GM19467 (cell line): ENCODE measurements around the gene GFI1.
"Not testable (repeated sequence)": the region's sequence is repeated elsewhere in the genome, so short reads cannot be mapped to it uniquely, and the experiment has no call there.

Source experiments
- ATAC-seq: cut with Tn5 transposase; IDR thresholded peaks from one replicate; pipeline ENCODE4 v1.9.1; 2021; ENCODE audit warnings: mild to moderate bottlenecking, moderate library complexity; ENCODE audit not compliant: unreplicated experiment

GFI1 gene

DNA sequence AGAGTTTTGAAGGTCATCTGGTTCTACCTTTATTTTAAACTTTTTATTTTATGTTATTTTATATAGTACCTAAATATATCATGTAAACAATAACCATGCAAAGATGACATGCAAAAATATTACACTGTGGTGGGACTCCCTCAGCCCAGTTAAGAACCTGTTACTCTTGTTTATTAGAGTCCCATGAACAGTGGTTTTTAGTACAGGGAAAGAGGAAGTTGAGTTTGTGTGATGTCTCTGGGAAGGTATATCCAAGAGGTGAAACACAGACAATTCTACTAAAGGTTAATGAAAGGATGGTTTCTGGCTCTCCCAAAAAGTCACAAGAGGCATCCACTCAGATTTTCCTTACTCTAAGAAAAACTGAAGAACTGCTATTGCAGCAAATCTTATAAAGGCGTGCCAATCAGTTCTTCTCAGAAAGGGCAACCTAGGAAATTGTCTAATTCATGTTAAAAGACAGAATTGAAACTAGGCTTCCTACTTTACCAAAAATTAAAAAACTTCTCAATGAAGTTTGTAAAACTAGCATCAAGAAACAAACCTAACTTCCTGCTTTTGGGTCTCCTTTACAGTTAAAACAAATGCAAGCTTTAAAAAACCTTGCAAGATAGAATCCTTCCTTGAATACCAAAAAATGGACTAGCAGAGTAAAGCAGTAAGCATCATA, 19.9 kb downstream of the GFI1 start:
- ATAC-seq = no peak

DNA sequence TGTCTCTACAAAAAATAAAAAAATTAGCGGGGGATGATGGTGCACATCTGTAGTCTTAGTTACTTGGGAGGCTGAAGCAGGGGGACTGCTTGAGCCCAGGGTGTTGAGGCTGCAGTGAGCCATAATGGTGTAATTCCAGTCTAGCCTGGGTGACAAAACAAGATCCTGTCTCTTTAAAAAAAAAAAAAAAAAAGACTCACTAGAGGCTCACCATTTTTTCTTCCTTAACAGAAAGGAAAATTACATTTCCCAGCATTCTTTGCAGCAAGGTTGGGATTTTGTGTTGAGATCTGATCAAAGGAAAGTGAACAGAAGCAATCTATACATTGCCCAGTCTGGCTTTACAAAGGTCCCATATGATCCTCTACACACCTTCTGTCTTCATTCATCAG, 21.5 kb downstream of the GFI1 start:
- ATAC-seq = no peak

DNA sequence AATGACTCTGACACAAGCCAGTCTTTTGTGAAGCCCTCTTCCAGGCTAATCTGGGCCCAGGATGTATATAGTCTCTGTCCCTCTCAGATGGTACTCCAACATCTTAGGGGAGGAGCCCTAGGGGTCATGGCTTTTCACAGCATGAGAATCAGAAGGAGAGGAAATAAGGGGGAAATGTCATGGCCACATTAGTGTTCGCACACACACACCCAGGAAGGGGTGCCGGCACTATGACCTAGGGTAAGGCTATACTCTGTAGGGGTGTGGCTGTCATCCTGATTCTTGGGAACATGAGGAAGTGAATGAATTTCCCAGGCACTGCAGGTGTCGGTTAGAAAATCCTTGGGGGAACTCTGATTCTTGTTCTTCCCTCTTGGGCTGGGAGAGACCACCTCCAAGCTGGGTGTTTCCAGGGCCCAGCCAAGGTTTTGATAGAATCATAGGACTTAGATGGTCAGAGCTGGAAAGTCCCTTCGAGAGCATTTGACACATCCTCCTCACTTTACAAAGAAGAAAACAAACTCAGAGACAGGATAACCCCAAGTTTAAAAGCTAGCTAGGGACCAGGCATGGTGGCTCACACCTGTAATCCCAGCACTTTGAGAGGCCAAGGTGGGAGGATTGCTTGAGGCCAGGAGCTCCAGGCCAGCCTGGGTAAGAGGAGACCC, 22.0 kb downstream of the GFI1 start:
- ATAC-seq = no peak

DNA sequence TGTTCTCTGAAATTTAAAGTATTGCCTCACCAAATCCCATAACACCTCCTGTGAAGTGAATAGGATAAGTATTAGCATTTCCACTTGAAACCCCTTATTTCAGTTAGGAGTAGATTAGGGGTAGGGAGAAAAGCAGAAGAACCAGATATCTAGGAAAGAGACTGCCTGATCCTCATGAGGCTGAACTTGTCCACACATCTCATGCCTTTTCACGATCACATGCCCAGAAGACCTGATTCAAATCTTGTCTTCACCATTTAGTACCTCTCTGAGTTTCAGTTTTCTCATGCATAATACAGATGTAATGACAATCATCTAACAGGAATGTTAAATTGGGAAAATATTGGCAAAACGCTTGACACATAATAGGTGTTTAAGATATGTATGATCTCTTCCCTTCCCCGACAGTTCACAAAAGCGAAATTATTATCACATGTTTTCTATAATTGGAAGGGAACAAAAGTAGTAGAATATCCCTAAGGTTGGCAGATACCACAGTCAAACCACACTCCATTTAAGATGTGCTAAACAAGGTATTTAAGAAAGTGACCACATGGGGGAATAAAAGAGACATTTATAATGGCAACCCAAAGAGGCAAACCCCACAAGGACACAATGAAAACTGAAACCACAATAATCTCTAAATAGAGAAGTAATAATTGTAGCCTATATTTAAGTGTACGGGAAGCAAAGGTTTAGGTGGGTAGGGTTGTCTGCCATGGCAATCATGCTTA, 25.2 kb downstream of the GFI1 start:
- no peak for ATAC-seq

DNA sequence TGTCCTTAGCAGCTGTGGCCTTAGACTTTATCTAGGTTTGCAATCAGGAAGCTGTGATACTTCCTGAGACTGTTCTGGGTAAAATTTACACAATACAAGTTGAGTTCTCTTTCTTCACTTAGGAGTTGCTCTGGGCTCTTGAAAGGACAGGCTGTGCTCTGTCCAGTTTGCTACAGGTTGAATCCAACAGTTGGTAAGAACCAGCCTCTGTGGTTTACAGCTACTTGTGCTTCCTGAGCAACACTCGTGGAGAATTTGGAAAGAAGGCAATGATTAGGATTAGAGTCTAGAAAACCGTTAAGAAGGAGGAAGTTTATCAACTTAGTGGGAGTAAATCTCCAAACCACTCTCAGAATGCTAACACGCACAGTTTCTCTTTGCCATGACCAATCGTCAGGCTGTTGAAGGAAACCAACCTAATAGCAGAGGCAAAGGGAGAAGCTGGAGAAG, 26.8 kb downstream of the GFI1 start:
- ATAC-seq = no peak

DNA sequence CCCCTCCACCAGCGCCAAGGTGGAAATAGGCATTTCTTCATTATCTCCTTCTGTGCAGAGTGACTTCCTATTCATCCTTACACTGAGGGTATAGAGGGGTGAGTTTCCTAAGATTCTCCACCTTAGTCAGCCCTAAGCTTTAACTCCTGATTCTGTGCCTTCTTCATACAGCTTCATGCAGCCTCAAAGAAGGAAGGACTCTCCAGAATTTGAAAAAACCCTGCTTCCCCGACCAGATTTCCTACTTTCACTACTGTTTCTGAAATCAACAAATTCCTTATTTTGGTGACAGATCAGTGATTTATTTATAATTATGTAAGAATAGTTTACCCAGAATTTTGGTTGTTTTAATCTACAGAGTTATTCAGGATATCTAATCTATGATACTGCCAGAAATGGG, 28.6 kb downstream of the GFI1 start:
- ATAC-seq = no peak

DNA sequence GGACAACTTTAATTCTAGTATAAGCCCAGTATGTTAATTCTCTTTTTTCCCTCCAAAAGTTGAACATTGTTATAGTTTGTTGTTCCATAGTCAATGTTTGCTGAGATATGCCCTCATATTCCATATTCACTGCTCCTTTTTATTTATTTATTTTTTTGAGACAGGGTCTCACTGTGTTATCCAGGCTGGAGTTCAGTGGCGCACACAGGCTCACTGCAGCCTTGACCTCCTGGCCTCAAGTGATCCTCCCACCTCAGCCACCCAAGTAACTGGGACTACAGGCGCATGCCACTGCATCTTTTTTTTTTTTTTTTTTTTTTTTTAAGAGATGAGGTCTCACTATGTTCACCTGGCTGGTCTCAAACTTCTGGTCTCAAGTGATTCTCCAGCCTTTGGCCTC, 38.7 kb downstream of the GFI1 start:
- no peak for ATAC-seq

DNA sequence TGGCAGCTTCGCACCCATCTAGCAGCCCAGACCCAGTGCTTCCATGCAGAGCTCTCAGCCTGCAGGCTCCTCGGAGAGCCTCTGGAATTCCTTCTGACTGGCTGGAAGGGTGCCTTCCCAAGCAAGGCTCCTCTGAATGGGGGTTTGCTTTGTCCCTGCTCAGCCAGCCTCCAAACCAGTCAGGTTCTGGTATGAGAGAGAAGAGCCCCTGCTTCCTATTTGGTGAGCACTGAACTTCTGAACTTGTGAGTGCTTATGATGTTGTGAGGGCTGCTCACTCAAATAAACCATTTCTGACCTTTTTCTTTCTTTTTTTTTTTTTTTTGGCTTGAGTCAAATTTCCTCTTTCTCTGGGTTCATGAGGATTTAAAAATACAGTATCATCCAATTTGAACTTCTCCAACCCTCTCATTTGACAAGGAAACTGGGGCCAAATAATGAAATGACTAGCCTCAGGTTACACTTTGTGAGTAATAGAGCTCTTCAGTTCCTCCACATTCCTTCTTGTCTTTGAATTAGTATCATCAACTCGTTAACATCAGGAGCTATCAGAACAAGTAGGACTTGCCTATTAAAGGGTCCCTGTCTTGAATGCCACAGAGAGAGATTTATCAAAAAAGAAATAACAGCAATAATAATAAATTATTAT, 39.6 kb downstream of the GFI1 start:
- no peak for ATAC-seq

DNA sequence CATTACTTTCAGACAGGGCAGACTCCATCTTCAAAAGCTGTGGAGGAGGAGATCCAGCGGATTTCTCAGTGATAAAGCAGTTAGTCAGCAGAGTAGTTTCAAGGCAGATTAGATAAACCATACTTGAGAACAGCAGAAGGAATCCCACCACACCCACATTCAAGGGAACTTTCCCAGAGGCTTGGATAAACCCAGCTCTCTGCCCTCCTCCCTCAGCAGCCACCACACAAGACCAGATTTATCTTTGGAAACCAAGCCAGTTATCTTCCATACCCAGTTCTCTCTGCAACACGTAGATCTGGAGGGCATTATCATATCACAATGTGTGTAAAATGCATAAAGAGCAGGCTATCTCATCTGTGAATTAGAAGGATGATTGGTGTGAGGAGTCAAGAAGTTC, 40.2 kb downstream of the GFI1 start:
- no peak for ATAC-seq

DNA sequence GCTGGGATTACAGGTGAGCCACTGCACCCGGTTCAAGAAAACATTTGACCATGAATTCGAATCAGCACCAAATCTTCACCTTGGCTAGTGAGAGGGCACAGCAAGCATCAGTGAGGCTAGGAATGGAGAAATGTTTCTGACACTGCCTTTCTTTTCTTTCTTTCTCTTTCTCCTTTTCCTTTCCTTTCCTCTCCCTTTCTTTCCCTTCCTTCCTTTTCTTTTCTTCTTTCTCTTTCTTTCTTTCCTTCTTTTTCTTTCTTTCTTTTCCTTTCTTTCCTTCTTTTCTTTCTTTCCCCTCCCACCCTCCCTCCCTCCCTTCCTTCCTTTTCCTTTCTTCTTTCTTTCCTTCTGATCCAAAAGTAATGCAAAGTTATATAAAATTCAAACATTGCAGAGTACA, 40.9 kb downstream of the GFI1 start:
- no peak for ATAC-seq

DNA sequence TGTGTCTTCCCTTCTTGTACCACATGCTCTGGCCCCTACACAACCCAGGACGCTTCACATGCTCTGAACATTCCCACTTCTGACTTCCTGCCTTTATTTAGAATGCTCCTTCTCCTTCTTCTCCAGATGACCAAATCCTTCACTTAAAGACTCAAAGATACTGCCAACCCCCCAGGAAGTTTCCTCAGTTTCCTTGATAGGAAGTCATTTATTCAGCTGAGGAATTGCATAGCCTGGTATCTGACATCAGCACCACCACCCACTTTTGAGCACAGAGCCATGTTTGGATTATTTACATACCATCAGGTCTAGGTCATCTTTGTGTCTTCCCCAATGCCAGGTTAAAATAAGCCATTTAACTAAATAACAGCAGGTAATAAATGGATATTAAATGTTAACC, 42.4 kb downstream of the GFI1 start:
- no peak for ATAC-seq

DNA sequence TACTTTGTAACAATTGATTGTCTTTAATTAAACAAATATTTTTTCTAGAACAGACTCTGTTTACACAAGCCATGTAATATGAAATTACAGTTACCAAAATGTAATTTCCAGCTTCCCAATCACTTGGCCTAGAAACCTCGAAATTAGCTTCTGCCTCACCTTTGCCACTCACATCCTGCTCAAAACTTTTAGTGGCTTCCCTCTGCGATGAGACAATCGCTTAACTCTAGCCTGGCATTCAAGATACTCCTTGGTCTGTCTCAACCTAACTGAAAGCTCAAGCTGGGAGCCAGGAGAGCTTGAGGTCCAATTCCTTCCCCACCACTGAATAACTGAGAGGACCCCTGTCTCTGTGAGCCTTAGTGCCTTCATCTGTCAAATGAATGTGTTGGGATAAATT, 42.8 kb downstream of the GFI1 start:
- no peak for ATAC-seq

DNA sequence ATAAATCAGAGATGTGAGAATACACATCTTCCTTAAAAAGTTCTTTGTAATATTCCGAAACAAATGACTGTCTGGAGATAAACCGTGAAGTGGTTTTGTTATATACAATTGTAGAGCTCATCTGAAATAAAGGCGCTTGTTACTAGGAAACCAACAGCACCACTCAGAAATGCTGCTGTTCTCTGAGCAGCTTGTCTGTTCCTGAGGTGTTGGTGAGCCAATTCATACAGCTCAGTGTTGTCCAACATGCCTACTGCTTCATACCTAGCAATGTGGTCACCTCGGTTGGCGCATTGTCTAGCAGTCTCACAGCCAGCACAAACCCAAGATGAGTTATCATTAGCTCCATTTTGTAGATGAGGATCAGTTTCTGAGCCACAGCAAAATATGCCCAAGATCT, 44.4 kb downstream of the GFI1 start:
- no peak for ATAC-seq

DNA sequence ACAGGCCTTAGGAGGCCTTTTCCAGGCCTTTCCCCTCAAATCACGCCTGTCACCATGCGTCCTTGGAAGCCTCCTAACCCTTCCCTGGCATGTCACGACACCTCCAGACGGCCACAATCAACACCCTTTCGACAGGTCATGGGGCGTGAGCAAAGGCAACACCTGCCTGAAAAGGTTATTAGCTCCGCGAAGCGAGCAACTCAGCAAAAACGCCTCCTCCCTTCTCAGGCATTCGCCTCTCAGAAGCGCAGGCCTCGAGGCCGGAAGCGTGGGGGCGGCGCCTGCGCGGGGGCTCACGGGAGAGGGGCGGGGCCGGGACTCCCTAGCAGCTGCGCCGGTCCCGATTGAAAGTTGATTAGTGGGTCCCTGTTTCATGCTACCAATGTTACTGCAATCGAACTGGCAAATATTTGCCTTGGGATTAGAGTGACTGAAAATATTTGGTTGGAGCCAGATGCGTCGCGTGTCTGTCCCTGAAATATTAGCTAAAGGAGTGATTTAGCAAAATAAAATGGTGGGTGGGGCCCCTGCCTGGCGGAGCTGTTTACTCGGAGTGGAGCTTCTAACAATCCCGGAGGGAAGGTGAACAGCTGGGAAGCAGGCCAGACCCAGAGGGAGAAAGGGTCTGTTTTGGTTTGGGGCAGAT, 44.9 kb downstream of the GFI1 start:
- ATAC-seq = no peak

DNA sequence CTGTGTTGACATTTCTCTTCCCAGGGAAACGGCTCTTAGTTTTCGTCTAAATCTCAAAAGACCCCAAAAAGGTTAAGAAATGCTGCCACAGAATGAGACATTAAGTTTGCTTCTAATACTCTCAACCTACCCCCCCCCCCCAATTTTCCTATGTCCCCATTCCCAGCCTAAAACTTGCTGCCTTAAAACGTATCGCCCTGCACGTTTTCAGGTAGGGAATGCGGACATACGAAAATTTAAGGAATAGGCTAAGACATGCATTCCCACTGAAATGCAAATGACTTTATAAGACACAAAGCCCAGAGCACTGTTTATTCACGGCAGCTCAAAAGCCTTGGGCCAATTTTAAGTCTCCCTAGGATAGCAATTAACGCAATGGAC, 45.4 kb downstream of the GFI1 start:
- ATAC-seq = no peak

DNA sequence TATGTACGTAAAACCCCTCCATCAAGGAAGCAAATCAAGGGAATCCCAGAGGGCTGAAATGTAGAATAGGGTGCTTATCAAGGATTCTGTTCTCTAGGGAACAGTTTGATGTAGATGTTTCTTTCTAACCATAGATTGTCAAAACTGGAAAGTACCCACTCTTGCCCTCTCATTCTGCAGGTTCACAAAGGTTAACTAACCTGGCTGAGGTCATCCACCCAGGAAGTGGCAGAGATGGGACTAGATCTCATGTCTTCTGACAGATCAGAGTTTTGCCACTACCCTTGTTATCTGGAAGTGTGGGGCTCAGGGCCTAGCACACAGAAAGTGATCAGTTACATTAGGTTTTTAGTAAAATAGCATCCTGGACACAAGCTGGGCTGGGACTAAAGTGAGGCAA, 47.4 kb downstream of the GFI1 start:
- no peak for ATAC-seq

DNA sequence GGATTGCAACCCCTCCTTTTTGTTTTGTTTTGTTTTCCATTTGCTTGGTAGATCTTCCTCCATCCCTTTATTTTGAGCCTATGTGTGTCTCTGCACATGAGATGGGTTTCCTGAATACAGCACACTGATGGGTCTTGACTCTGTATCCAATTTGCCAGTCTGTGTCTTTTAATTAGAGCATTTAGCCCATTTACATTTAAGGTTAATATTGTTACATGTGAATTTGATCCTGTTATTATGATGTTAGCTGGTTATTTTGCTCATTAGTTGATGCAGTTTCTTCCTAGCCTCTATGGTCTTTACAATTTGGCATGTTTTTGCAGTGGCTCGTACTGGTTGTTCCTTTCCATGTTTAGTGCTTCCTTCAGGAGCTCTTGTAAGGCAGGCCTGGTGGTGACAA, 52.2 kb downstream of the GFI1 start:
- not testable (repeated sequence) for ATAC-seq

DNA sequence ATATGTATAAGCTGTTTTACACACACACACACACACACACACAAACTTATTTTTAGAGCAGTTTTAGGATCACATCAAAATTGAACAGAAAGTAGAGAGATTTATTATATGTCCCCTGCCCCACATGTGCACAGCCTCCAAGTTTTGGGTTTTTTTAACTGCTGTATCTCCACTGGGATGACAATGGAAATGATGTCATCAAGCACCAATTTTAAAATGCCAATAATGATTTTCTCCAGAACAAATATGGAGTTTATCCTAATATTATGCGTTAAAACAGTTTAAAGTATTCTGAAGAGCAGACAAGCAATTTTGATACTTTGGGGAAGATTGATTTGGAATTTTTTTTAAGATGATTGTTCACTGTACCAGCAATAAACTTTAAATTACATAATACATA, 56.7 kb downstream of the GFI1 start:
- ATAC-seq = no peak

DNA sequence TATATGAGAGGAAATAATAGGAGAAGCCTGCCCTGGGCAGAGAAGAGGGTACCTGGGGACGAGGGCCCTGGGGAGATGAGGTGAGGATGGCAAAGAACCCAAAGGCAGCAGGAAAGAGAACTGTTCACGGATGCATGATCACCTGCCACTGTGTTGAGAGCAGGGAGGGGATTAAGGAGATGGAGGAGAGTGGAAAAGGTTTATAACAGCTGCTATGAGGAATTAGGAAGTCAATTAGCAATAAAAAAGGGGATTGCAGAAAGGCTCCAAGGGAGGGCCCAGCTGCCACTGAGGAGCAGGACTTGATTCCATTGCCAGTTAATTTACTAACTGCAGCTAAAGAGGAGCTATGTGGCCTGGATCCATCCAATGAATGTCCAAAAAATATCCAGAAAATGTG, 61.1 kb downstream of the GFI1 start:
- no peak for ATAC-seq
